Measurements from ENCODE around the gene ZNF74.
"Not testable (repeated sequence)": the region's sequence is repeated elsewhere in the genome, so short reads cannot be mapped to it uniquely, and the experiment has no call there.

ZNF74 gene

GRCh38 chr22:20376281-20376680, 17.7 kb upstream of the ZNF74 start:
- DNase-seq, ATAC-seq: not testable (repeated sequence)

GRCh38 chr22:20376983-20377382, 17.0 kb upstream of the ZNF74 start:
- not testable (repeated sequence) for DNase-seq, ATAC-seq

GRCh38 chr22:20378110-20378509, 15.8 kb upstream of the ZNF74 start:
- ATAC-seq, result no peak
- DNase-seq, result no peak

- not testable (repeated sequence) for DNase-seq, ATAC-seq
Observed at GRCh38 chr22:20378684-20379083, 15.3 kb upstream of the ZNF74 start.

GRCh38 chr22:20380486-20380885, 13.5 kb upstream of the ZNF74 start:
- no peak for ATAC-seq
- DNase-seq, result no peak

- ATAC-seq (no peak), DNase-seq (no peak)
Observed at GRCh38 chr22:20383538-20383937, 10.4 kb upstream of the ZNF74 start.

- no peak for ATAC-seq
- DNase-seq, result no peak
Observed at GRCh38 chr22:20384171-20384570, 9.8 kb upstream of the ZNF74 start.

- DNase-seq, result no peak
- ATAC-seq, result no peak
Observed at GRCh38 chr22:20384865-20385264, 9.1 kb upstream of the ZNF74 start.

GRCh38 chr22:20386336-20386735, 7.6 kb upstream of the ZNF74 start:
- no peak for ATAC-seq
- no peak for DNase-seq

GRCh38 chr22:20386972-20387371, 7.0 kb upstream of the ZNF74 start:
- DNase-seq, result no peak
- no peak for ATAC-seq

- no peak for DNase-seq
- ATAC-seq, result no peak
Observed at GRCh38 chr22:20388200-20388599, 5.8 kb upstream of the ZNF74 start.

- ATAC-seq (no peak), DNase-seq (no peak)
Observed at GRCh38 chr22:20389288-20389687, 4.7 kb upstream of the ZNF74 start.

- DNase-seq (no peak), ATAC-seq (no peak)
Observed at GRCh38 chr22:20390394-20390907, 3.5 kb upstream of the ZNF74 start.

- DNase-seq, result no peak
- ATAC-seq, result no peak
Observed at GRCh38 chr22:20391222-20391621, 2.7 kb upstream of the ZNF74 start.

GRCh38 chr22:20392365-20392881, 1.5 kb upstream of the ZNF74 start:
- ATAC-seq, DNase-seq: not testable (repeated sequence)

GRCh38 chr22:20392983-20393704, 807 bp upstream of the ZNF74 start:
- no peak for ATAC-seq
- DNase-seq, result no peak

- ATAC-seq, result no peak
- no peak for DNase-seq
Observed at GRCh38 chr22:20395181-20395906, 1.4 kb downstream of the ZNF74 start.

- DNase-seq, result no peak
- ATAC-seq, result no peak
Observed at GRCh38 chr22:20395907-20396287, 1.9 kb downstream of the ZNF74 start.

- ATAC-seq (no peak), DNase-seq (no peak)
Observed at GRCh38 chr22:20396639-20397038, 2.7 kb downstream of the ZNF74 start.

- DNase-seq (no peak), ATAC-seq (no peak)
Observed at GRCh38 chr22:20397498-20397897, 3.5 kb downstream of the ZNF74 start.

GRCh38 chr22:20398420-20398819, 4.5 kb downstream of the ZNF74 start:
- no peak for ATAC-seq
- no peak for DNase-seq

GRCh38 chr22:20399866-20400605, 6.1 kb downstream of the ZNF74 start:
- DNase-seq (no peak), ATAC-seq (no peak)
